IPS-15b (cell line): ENCODE data around the gene PDE4A.

ENCODE experiments used
- H3K27me3 ChIP-seq: one replicate; pipeline ENCODE4 v1.6.1; 2013; ENCODE audit warnings: low read length; ENCODE audit not compliant: control insufficient read depth, insufficient read depth
- H3K36me3 ChIP-seq: one replicate; pipeline ENCODE4 v1.6.1; 2013; ENCODE audit warnings: low read length; ENCODE audit not compliant: control insufficient read depth, insufficient read depth
- H3K4me1 ChIP-seq: one replicate; pipeline ENCODE4 v1.6.1; 2013; ENCODE audit warnings: mild to moderate bottlenecking, low read length; ENCODE audit not compliant: control insufficient read depth, insufficient read depth
- H3K4me3 ChIP-seq: one replicate; pipeline ENCODE4 v1.5.1; 2013; ENCODE audit warnings: low read depth, low read length
- H3K9ac ChIP-seq: one replicate; pipeline ENCODE4 v1.6.1; 2013; ENCODE audit warnings: low read depth, mild to moderate bottlenecking, low read length
- H3K9me3 ChIP-seq: one replicate; pipeline ENCODE4 v1.6.1; 2013; ENCODE audit warnings: mild to moderate bottlenecking, low read length; ENCODE audit not compliant: control insufficient read depth, insufficient read depth

The PDE4A gene

DNA sequence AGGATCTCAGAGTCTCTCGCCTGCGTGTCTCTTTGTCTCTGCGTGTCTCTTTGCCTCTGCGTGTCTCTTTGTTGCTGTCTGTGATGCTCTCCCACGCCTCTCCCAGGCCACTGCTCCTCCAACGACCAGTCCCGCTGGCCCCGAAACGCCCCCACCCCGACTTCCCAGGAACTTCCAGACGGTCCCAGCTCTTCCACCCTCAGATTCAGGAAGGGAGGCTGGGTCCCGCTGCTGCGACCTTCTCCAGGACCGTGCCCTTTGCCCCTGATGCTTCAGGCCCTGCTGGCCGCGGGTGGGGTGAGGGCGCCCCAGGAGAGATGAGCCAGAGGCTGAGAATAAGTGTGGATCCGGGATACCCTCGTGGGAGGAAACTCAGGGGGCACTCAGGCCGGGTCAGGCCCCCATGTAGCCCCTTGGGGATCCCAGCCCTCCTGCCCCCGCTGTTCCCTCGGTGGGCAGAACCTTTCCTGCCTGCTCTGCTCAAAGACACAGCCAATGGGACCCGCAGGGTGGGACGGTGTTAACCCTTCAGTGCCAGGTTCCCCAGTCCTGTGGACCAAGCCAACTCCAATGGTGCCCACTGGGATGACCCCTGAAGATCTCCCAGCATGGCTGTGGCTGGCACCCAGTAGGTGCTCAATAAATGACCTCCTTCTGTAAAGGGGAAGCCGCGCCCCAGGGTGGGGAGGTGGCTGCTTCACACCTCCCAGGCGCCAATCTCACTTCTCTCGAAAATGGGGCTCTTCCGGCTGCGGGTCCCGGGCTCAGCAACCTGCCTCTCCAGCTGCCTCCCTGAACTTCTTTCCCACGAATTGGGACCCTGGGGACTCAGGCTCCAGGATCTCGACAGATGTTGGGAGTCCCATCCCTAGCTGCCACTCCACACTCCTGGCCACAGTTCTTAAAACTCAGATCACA lies 98.4 kb downstream of the PDE4A start:
- peak overlapping the region; percentile 76 for H3K4me3 ChIP-seq
- H3K9ac ChIP-seq = no peak overlapping the region
- H3K4me1 ChIP-seq = no peaks in the 10 kb centered on the region
- no peaks in the 10 kb centered on the region for H3K9me3 ChIP-seq
- peaks cover 58% of the 10 kb centered on the region for H3K27me3 ChIP-seq
- no peaks in the 10 kb centered on the region for H3K36me3 ChIP-seq
